Tibial nerve (tissue), 4 donors: ENCODE data around the gene COPB2. TPM values are rescaled to one million over a fixed set of nuclear protein-coding genes. Genes with fewer than 3 reads are reported as not detected.

Experiments
- DNase-seq, 2 donors: peaks; one replicate each; pipeline ENCODE4 v3.0.0-alpha.2; 2019; ENCODE audit warnings: low spot score in 2 of 2
- H3K27ac ChIP-seq, 4 donors: fragments of 200-600 bp; sonication (generic) in 3 of 4; one replicate each; pipeline ENCODE4 v1.5.1; 2017 to 2019; ENCODE audit warnings: mild to moderate bottlenecking in 1 of 4
- H3K27me3 ChIP-seq, 2 donors: fragments of 200-600 bp; sonication (generic) in 1 of 2; one replicate each; pipeline versions ENCODE4 v1.5.1 to v1.6.0; 2017 to 2019
- H3K36me3 ChIP-seq, 3 donors: fragments of 200-600 bp; sonication (generic); one replicate each; pipeline ENCODE4 v1.5.1; 2018 to 2019
- H3K4me1 ChIP-seq, 4 donors: fragments of 200-600 bp; sonication (generic) in 3 of 4; one replicate each; pipeline ENCODE4 v1.5.1; 2017 to 2019
- H3K4me3 ChIP-seq, 4 donors: fragments of 200-600 bp; sonication (generic) in 3 of 4; one replicate each; pipeline ENCODE4 v1.5.1; 2017 to 2019; ENCODE audit warnings: mild to moderate bottlenecking in 1 of 4, moderate library complexity in 1 of 4
- H3K9me3 ChIP-seq, 4 donors: fragments of 200-600 bp; sonication (generic) in 3 of 4; one replicate each; pipeline ENCODE4 v1.5.1; 2017 to 2019
- CTCF ChIP-seq, 5 experiments: fragments of 200-600 bp in 3 of 5; fragments of 450-650 bp in 2 of 5; sonication (generic) in 3 of 5; IDR thresholded peaks; one replicate each; pipeline ENCODE4 v1.5.1; 2016 to 2019; ENCODE audit warnings: antibody characterized with exemption in 5 of 5, mild to moderate bottlenecking in 3 of 5, moderate library complexity in 2 of 5
- EP300 ChIP-seq, 2 donors: sonication (generic); formaldehyde crosslinking; IDR thresholded peaks; one replicate each; pipeline ENCODE4 v1.6.1; 2017; ENCODE audit warnings: antibody characterized with exemption in 2 of 2, mild to moderate bottlenecking in 1 of 2
- POLR2A ChIP-seq, 2 donors: fragments of 450-650 bp; IDR thresholded peaks; one replicate each; pipeline ENCODE4 v1.6.1; 2017; ENCODE audit warnings: antibody characterized with exemption in 2 of 2, mild to moderate bottlenecking in 2 of 2, moderate library complexity in 2 of 2
- WGBS, 2 donors: methylation state at CpG; one replicate each; pipeline ENCODE4 v1.1.5; 2018; 5-methylcytosine and 5-hydroxymethylcytosine counted together
- total RNA-seq, 4 donors: library from RNA; depleted of rRNA; stranded (reverse); fragments of >200 nt; gene quantifications; one replicate each; pipeline ENCODE4 v1.1.0, GENCODE V29; 2016

Gene COPB2
- total RNA-seq, result 10 to 100 TPM; 59.1 to 72.4 (median 66.0) TPM

GRCh38 chr3:139389552-139390368 lies at the start of gene COPB2:
Gene COPB2 (minus strand): TSS chr3:139389647. CDS start chr3:139389550, 97 bp downstream.
- Histone ChIP-seq H3K27me3 (no peaks in the 10 kb centered on the region), H3K9me3 (no peaks in the 10 kb centered on the region), H3K4me1 (peaks cover 0 to 63% (median 35%) of the 10 kb centered on the region in 4 donors), H3K27ac (peak within 1 kb of the TSS; percentile 63 to 97 (median 93)), H3K36me3 (no peaks in the 10 kb centered on the region), H3K4me3 (peak within 1 kb of the TSS; percentile 73 to 96 (median 80))
- peak; percentile 99 for DNase-seq
- TF ChIP-seq EP300 (IDR thresholded peaks at IDR 0.05) (peak; percentile 96 to 97), POLR2A (IDR thresholded peaks at IDR 0.05) (peak; percentile 64 to 75), CTCF (IDR thresholded peaks at IDR 0.05) (peak in 2 of 5 experiments; percentile 16 to 38)
- 0 to 1% methylated on average over 40 to 51 of the region's 52 CpGs for WGBS, 2 donors

GRCh38 chr3:139434764-139435307 lies 45.4 kb upstream of the COPB2 start:
- no peak overlapping the region for H3K4me3 ChIP-seq
- H3K9me3 ChIP-seq, result no peaks in the 10 kb centered on the region
- 76 to 82% methylated on average over 6 of the region's 6 CpGs for WGBS, 2 donors
- peak overlapping the region in 3 of 4 donors; percentile 20 to 82 (median 69) for H3K27ac ChIP-seq
- no peaks in the 10 kb centered on the region for H3K36me3 ChIP-seq
- peak in 1 of 2 donors; percentile 16 for DNase-seq
- H3K27me3 ChIP-seq, result no peaks in the 10 kb centered on the region
- peaks cover 0 to 13% (median 6%) of the 10 kb centered on the region in 4 donors for H3K4me1 ChIP-seq
- TF ChIP-seq CTCF (IDR thresholded peaks at IDR 0.05), result no peak
- TF ChIP-seq EP300 (IDR thresholded peaks at IDR 0.05), result peak in 1 of 2 donors; percentile 77

DNA sequence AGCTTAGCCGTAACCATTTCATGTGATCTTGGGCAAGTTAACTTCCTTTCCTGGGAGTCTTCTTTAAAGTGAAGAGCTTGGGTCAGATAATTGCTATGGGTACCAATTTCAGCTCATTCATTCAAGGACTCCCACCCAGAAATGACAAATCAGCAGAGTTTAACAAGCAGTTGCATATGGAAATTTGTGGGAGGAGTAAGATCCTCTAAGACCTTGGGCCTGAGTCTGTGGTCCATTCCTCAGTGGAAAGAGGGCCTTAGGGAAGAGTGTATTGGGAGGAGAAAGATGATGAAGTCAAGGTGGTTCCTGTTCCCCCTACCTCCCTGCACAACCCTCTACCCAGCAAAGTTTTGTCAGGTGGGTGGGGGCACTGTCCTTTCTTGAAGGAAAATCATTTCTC lies 44.8 kb upstream of the COPB2 start:
- no peaks in the 10 kb centered on the region for H3K27me3 ChIP-seq
- H3K4me3 ChIP-seq, result no peak overlapping the region
- WGBS, 2 donors, result 94 to 95% methylated on average over 1 of the region's 1 CpG
- peaks cover 0 to 13% (median 6%) of the 10 kb centered on the region in 4 donors for H3K4me1 ChIP-seq
- no peak for DNase-seq
- no peak for TF ChIP-seq POLR2A (IDR thresholded peaks at IDR 0.05)
- TF ChIP-seq CTCF (IDR thresholded peaks at IDR 0.05), result no peak
- TF ChIP-seq EP300 (IDR thresholded peaks at IDR 0.05), result no peak
- no peaks in the 10 kb centered on the region for H3K36me3 ChIP-seq
- no peaks in the 10 kb centered on the region for H3K9me3 ChIP-seq
- peak overlapping the region in 2 of 4 donors; percentile 69 to 82 for H3K27ac ChIP-seq

DNA sequence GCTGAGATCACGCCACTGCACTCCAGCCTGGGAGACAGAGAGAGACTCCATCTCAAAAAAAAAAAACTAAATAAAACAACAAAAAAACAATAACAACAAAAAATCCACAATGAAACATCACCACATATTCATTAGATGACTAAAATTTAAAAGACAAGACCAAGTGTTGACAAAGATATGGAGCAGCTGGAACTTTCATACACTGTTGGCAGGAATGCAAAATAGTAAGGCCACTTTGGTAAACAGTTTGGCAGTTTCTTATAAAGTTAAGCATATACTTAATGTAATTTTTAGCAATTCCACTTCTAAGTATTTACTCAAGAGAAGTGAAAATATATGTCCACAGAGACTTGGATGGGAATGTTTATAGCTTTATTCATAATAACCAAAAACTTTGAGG lies 43.6 kb upstream of the COPB2 start:
- TF ChIP-seq POLR2A (IDR thresholded peaks at IDR 0.05), result no peak
- TF ChIP-seq EP300 (IDR thresholded peaks at IDR 0.05), result no peak
- no peak for TF ChIP-seq CTCF (IDR thresholded peaks at IDR 0.05)
- no peak overlapping the region for H3K27ac ChIP-seq
- peaks cover 0 to 13% (median 6%) of the 10 kb centered on the region in 4 donors for H3K4me1 ChIP-seq
- no peak overlapping the region for H3K4me3 ChIP-seq
- DNase-seq, result no peak
- 100% methylated on average over 1 of the region's 1 CpG for WGBS, 2 donors
- H3K36me3 ChIP-seq, result no peaks in the 10 kb centered on the region
- no peaks in the 10 kb centered on the region for H3K27me3 ChIP-seq
- no peaks in the 10 kb centered on the region for H3K9me3 ChIP-seq

DNA sequence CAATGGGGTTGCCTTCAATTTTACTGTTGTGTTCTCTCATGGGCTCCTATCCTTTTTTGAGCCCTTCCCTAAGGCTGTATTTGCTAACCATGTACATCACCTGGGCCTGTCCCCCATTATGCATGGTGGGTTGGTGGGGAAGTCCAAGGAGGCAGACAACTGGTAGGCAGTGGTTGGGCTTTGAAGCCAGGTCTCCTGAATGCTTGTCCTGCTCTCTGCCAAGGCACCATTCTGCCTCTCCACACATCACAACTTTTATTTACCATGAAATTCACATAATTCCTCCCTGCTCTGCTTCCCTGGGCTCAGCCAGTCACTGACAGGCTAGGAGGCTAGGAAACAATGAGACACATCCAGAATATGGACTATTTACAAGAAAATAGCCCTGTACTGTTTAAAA lies 41.0 kb upstream of the COPB2 start:
- Histone ChIP-seq H3K4me1 (peaks cover 0 to 13% (median 4%) of the 10 kb centered on the region in 4 donors), H3K27me3 (no peaks in the 10 kb centered on the region), H3K27ac (no peak overlapping the region), H3K9me3 (no peaks in the 10 kb centered on the region), H3K36me3 (peaks cover 0 to under 1% (median 0%) of the 10 kb centered on the region in 3 donors), H3K4me3 (no peak overlapping the region)
- no peak for TF ChIP-seq POLR2A (IDR thresholded peaks at IDR 0.05)
- TF ChIP-seq EP300 (IDR thresholded peaks at IDR 0.05), result no peak
- no peak for TF ChIP-seq CTCF (IDR thresholded peaks at IDR 0.05)
- DNase-seq, result no peak
